IMR-90 (cell line): ENCODE data around the gene FBLIM1. TPM values are rescaled to one million over a fixed set of nuclear protein-coding genes. Genes with fewer than 3 reads are reported as not detected.

ENCODE experiments used
- ATAC-seq: fragments of 200-7000 bp; cut with Tn5 transposase; 2 replicates; pipeline ENCODE4 v1.9.1; 2020; ENCODE audit warnings: low read depth, mild to moderate bottlenecking, moderate library complexity
- BruUV-seq: library from RNA; stranded (reverse); fragments of 400-500 nt; replicated peaks from 2 replicates; lab custom pipeline; 2021; lab: Mats Ljungman, UMichigan
- CTCF ChIA-PET: fragments of 300-600 bp; formaldehyde crosslinking; extraction: SDS; loops from one replicate; lab custom pipeline; 2021; ENCODE audit warnings: antibody characterized with exemption; lab: Yijun Ruan, JAX
- POLR2A ChIA-PET: fragments of 300-600 bp; sonication (Branson Sonifier 250); formaldehyde crosslinking; loops from one replicate; lab custom pipeline; 2022; ENCODE audit warnings: antibody characterized with exemption; ENCODE audit not compliant: unreplicated experiment; lab: Charles Lee
- DNase-seq: peaks from one replicate; pipeline ENCODE4 v3.0.0; 2013
- H2AFZ ChIP-seq: replicated peaks from 2 replicates; pipeline ENCODE3; 2013; ENCODE audit warnings: low read length, mild to moderate bottlenecking; ENCODE audit not compliant: poor library complexity
- H2AK5ac ChIP-seq: 2 replicates; pipeline ENCODE4 v1.6.1; 2013; ENCODE audit warnings: low read depth, low read length, inconsistent platforms
- H2AK9ac ChIP-seq: replicated peaks from 2 replicates; pipeline ENCODE3; 2013; ENCODE audit warnings: mild to moderate bottlenecking, low read depth, low read length, moderate library complexity; ENCODE audit not compliant: poor library complexity
- H2BK120ac ChIP-seq: 2 replicates; pipeline ENCODE4 v1.6.1; 2013; ENCODE audit warnings: low read depth, low read length, inconsistent platforms
- H2BK15ac ChIP-seq: 3 replicates; pipeline ENCODE4 v1.6.1; 2013; ENCODE audit warnings: low read depth, low read length, inconsistent platforms
- H2BK20ac ChIP-seq: 2 replicates; pipeline ENCODE4 v1.6.1; 2013; ENCODE audit warnings: low read depth, mild to moderate bottlenecking, inconsistent platforms, low read length, moderate library complexity
- H2BK5ac ChIP-seq: 2 replicates; pipeline ENCODE4 v1.6.1; 2013; ENCODE audit warnings: mild to moderate bottlenecking, low read depth, low read length, inconsistent platforms; ENCODE audit not compliant: poor library complexity, severe bottlenecking
- H3K14ac ChIP-seq: replicated peaks from 2 replicates; pipeline ENCODE4 v1.6.1; 2013; ENCODE audit warnings: low read depth, low read length, inconsistent platforms
- H3K18ac ChIP-seq: 2 replicates; pipeline ENCODE4 v1.6.1; 2013; ENCODE audit warnings: low read depth, low read length, control low read depth
- H3K23ac ChIP-seq: 2 replicates; pipeline ENCODE4 v1.6.1; 2013; ENCODE audit warnings: low read depth, low read length, inconsistent platforms
- H3K27ac ChIP-seq: 2 replicates; pipeline ENCODE4 v1.5.1; 2013; ENCODE audit warnings: mild to moderate bottlenecking, control low read depth, low read length; ENCODE audit not compliant: insufficient read depth
- H3K27me3 ChIP-seq: 2 replicates; pipeline ENCODE4 v1.6.1; 2013; ENCODE audit warnings: low read length; ENCODE audit not compliant: control insufficient read depth, insufficient read depth
- H3K36me3 ChIP-seq: 2 replicates; pipeline ENCODE4 v1.6.1; 2013; ENCODE audit warnings: low read length, mixed read lengths; ENCODE audit not compliant: control insufficient read depth, insufficient read depth
- H3K4ac ChIP-seq: 2 replicates; pipeline ENCODE4 v1.6.1; 2013; ENCODE audit warnings: low read depth, low read length, inconsistent platforms
- H3K4me1 ChIP-seq: 2 replicates; pipeline ENCODE4 v1.6.1; 2013; ENCODE audit warnings: low read length, mixed read lengths; ENCODE audit not compliant: control insufficient read depth, insufficient read depth
- H3K4me2 ChIP-seq: 2 replicates; pipeline ENCODE4 v1.6.1; 2013; ENCODE audit warnings: low read depth, mild to moderate bottlenecking, control low read depth, low read length, moderate library complexity
- H3K4me3 ChIP-seq: 2 replicates; pipeline ENCODE4 v1.5.1; 2013; ENCODE audit warnings: low read depth, mild to moderate bottlenecking, control low read depth, low read length, moderate library complexity; ENCODE audit not compliant: insufficient read depth
- H3K56ac ChIP-seq: 2 replicates; pipeline ENCODE4 v1.6.1; 2013; ENCODE audit warnings: low read length, inconsistent platforms; ENCODE audit not compliant: insufficient read depth; ENCODE audit errors: extremely low read depth
- H3K79me1 ChIP-seq, 2 experiments: 2 replicates each; pipeline ENCODE4 v1.6.1; 2013; ENCODE audit warnings: low read length in 2 of 2, inconsistent platforms in 1 of 2, low read depth in 1 of 2
- H3K9ac ChIP-seq: 2 replicates; pipeline ENCODE4 v1.6.1; 2013; ENCODE audit warnings: low read depth, low read length, control low read depth
- H3K9me1 ChIP-seq: 2 replicates; pipeline ENCODE4 v1.6.1; 2013; ENCODE audit warnings: low read length, inconsistent platforms; ENCODE audit not compliant: insufficient read depth
- H3K9me3 ChIP-seq: 2 replicates; pipeline ENCODE4 v1.6.1; 2013; ENCODE audit warnings: low read length; ENCODE audit not compliant: control insufficient read depth, insufficient read depth
- H4K20me1 ChIP-seq: 2 replicates; pipeline ENCODE4 v1.6.1; 2013; ENCODE audit warnings: low read length, inconsistent platforms; ENCODE audit not compliant: insufficient read depth
- H4K5ac ChIP-seq: 2 replicates; pipeline ENCODE4 v1.6.1; 2013; ENCODE audit warnings: mild to moderate bottlenecking, low read depth, low read length, control low read depth
- H4K8ac ChIP-seq, 2 experiments: 2 replicates each; pipeline ENCODE4 v1.6.1; 2013; ENCODE audit warnings: low read depth in 2 of 2, low read length in 2 of 2, control low read depth in 1 of 2, inconsistent platforms in 1 of 2
- H4K91ac ChIP-seq: 2 replicates; pipeline ENCODE4 v1.6.1; 2013; ENCODE audit warnings: low read depth, low read length, inconsistent platforms; ENCODE audit not compliant: insufficient read depth
- BHLHE40 ChIP-seq: fragments of 150-350 bp; IDR thresholded peaks from 2 replicates; pipeline ENCODE4 v1.6.1; 2016; ENCODE audit warnings: mild to moderate bottlenecking, low read depth, low read length
- CHD1 ChIP-seq: IDR thresholded peaks from 2 replicates; pipeline ENCODE4 v1.6.1; 2012; ENCODE audit warnings: low read depth, low read length, improper control_type of control experiment
- ELK1 ChIP-seq: fragments of 150-350 bp; IDR thresholded peaks from 2 replicates; pipeline ENCODE4 v1.6.1; 2016; ENCODE audit warnings: low read depth, mild to moderate bottlenecking, low read length, moderate library complexity, borderline replicate concordance
- FOS ChIP-seq: fragments of 150-350 bp; IDR thresholded peaks from 2 replicates; pipeline ENCODE4 v1.6.1; 2016; ENCODE audit warnings: low read depth, low read length
- MAFK ChIP-seq: IDR thresholded peaks from 2 replicates; pipeline ENCODE4 v1.6.1; 2012; ENCODE audit warnings: low read depth, low read length, improper control_type of control experiment
- MAZ ChIP-seq: IDR thresholded peaks from 2 replicates; pipeline ENCODE4 v1.6.1; 2012; ENCODE audit warnings: low read depth, mild to moderate bottlenecking, low read length, improper control_type of control experiment, moderate library complexity, borderline replicate concordance
- NFE2L2 ChIP-seq: fragments of 150-350 bp; IDR thresholded peaks from 2 replicates; pipeline ENCODE4 v1.6.1; 2016; ENCODE audit warnings: low read depth, mild to moderate bottlenecking, low read length
- RCOR1 ChIP-seq: IDR thresholded peaks from 2 replicates; pipeline ENCODE4 v1.6.1; 2012; ENCODE audit warnings: mild to moderate bottlenecking, low read length, improper control_type of control experiment; ENCODE audit not compliant: insufficient replicate concordance
- RFX5 ChIP-seq: IDR thresholded peaks from 2 replicates; pipeline ENCODE4 v1.8.0; 2012; ENCODE audit warnings: low read depth, mild to moderate bottlenecking, low read length, moderate library complexity
- SMC3 ChIP-seq: fragments of 150-350 bp; IDR thresholded peaks from 2 replicates; pipeline ENCODE4 v1.6.1; 2016; ENCODE audit warnings: low read depth, mild to moderate bottlenecking, antibody characterized with exemption, low read length, moderate library complexity
- WGBS, 2 experiments: methylation state at CpG; one replicate each; pipeline versions ENCODE4 v1.1.5 to v1.1.7; 2013; ENCODE audit warnings: missing lambda C conversion rate in 2 of 2; ENCODE audit not compliant: insufficient read length in 1 of 2; ENCODE audit errors: extremely low coverage in 2 of 2; 5-methylcytosine and 5-hydroxymethylcytosine counted together
- dilution Hi-C: fragments of 300-500 bp; cut with HindIII; formaldehyde crosslinking; loops from one replicate; pipeline ENCODE4 v1.14.3; 2018; ENCODE audit warnings: low sequenced_read_pairs; ENCODE audit not compliant: unreplicated experiment
- in situ Hi-C: fragments of 300-500 bp; cut with MboI; formaldehyde crosslinking; loops from 3 replicates; pipeline ENCODE4 v1.14.3; 2019; ENCODE audit warnings: low sequenced_read_pairs, inconsistent platforms, mixed read lengths
- intact Hi-C: fragments of 100-400 bp; cut with micrococcal nuclease; formaldehyde crosslinking; loops from 2 replicates; pipeline ENCODE4 v1.10.0; 2022
- polyA plus RNA-seq, 3 experiments: library from polyadenylated mRNA; depleted of rRNA; stranded (reverse); fragments of >200 nt; gene quantifications; 2 replicates each; pipeline ENCODE4 v1.2.3, GENCODE V29; 2012; ENCODE audit warnings: low replicate concordance in 1 of 3
- total RNA-seq: library from RNA; depleted of rRNA; stranded (reverse); fragments of >200 nt; gene quantifications from 2 replicates; pipeline ENCODE4 v1.2.3, GENCODE V29; 2012
- TF ChIP-seq, protein P1 (sequence below): fragments of 150-350 bp; IDR thresholded peaks from 2 replicates; pipeline ENCODE4 v1.6.1; 2017; ENCODE audit warnings: mild to moderate bottlenecking, antibody characterized with exemption, low read length, low read depth

The FBLIM1 gene
- total and polyA plus RNA-seq, 2 of the 4 experiments (the other 2 are of a cell fraction), result 52.2 to 140 TPM

- no peak overlapping the region for H2BK5ac ChIP-seq
- no peak overlapping the region for H3K23ac ChIP-seq
- no peaks in the 10 kb centered on the region for H3K27me3 ChIP-seq
- H3K18ac ChIP-seq, result no peak overlapping the region
- H2AFZ ChIP-seq, result no peak overlapping the region
- no peak for TF ChIP-seq CHD1
- TF ChIP-seq, protein P1, sequence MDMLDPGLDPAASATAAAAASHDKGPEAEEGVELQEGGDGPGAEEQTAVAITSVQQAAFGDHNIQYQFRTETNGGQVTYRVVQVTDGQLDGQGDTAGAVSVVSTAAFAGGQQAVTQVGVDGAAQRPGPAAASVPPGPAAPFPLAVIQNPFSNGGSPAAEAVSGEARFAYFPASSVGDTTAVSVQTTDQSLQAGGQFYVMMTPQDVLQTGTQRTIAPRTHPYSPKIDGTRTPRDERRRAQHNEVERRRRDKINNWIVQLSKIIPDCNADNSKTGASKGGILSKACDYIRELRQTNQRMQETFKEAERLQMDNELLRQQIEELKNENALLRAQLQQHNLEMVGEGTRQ, result no peak
- no peak for TF ChIP-seq RFX5
- TF ChIP-seq MAZ, result no peak
- TF ChIP-seq FOS, result no peak
- no peak for TF ChIP-seq SMC3
- no peak for TF ChIP-seq NFE2L2
- TF ChIP-seq MAFK, result no peak
- no peak for TF ChIP-seq ELK1
- no peak for TF ChIP-seq RCOR1
- no peak for TF ChIP-seq BHLHE40
- peaks cover 5% of the 10 kb centered on the region; the same call in 1 of the 2 replicates for H3K9me1 ChIP-seq
- H3K4me1 ChIP-seq, result no peaks in the 10 kb centered on the region
- H3K4me3 ChIP-seq, result no peak overlapping the region
- no peak overlapping the region for H2BK15ac ChIP-seq
- H3K36me3 ChIP-seq, result peaks cover 65% of the 10 kb centered on the region
- no peak overlapping the region for H2BK120ac ChIP-seq
- H3K9ac ChIP-seq, result no peak overlapping the region
- H3K14ac ChIP-seq, result no peak overlapping the region
- no peak overlapping the region for H3K4me2 ChIP-seq
- H3K9me3 ChIP-seq, result no peaks in the 10 kb centered on the region
- no peak overlapping the region for H3K4ac ChIP-seq
- dilution Hi-C loops, result no loop called here
- no peak overlapping the region for H3K56ac ChIP-seq
- H2BK20ac ChIP-seq, result no peak overlapping the region
- ATAC-seq (no peak; the same call in 1 of the 2 replicates), DNase-seq (no peak)
- ChIA-PET CTCF (interaction anchor here (1.0 kb wide), 1 partner anchor 231 kb away, joined by 3 read pairs; no protein-coding TSS in a partner anchor), POLR2A (no interaction called here)
- no TSS peak for BruUV-seq
- peaks cover 3% of the 10 kb centered on the region; the same call in 1 of the 2 replicates for H4K20me1 ChIP-seq
- no CpG with 5 or more reads among the region's 7 CpGs for WGBS, 2 experiments
- H4K8ac ChIP-seq, result no peak overlapping the region
- H4K91ac ChIP-seq, result no peak overlapping the region
- no peak overlapping the region for H4K5ac ChIP-seq
- H3K27ac ChIP-seq, result no peak overlapping the region
- intact Hi-C loops, result no loop called here
- in situ Hi-C loops, result loop anchor here (25.0 kb wide), 1 partner anchor 409 kb away; no protein-coding TSS in a partner anchor
- no peak overlapping the region for H2AK9ac ChIP-seq
- H3K79me1 ChIP-seq, result peaks cover 12 to 13% of the 10 kb centered on the region in 2 experiments; a peak in 2 of 4 replicates
- H2AK5ac ChIP-seq, result no peak overlapping the region
These were observed 19.5 kb downstream of the FBLIM1 start for GRCh38 chr1:15777909-15778707.
